Fibroblast of lung (primary cell): Measurements from ENCODE around the gene FRY.

Source experiments
- EZH2 ChIP-seq: IDR thresholded peaks from 2 replicates; pipeline ENCODE4 v1.5.1; 2012; ENCODE audit warnings: low read length, control low read depth, mild to moderate bottlenecking; ENCODE audit errors: missing control alignments
- TF ChIP-seq, protein P1 (sequence below), 2 donors: IDR thresholded peaks in 1 of 2; conservative IDR thresholded peaks in 1 of 2; 1 replicate in 1 of 2; 2 replicates in 1 of 2; pipeline ENCODE4 v1.5.1; 2011 to 2012; ENCODE audit warnings: low read length in 2 of 2, control low read depth in 1 of 2, inconsistent platforms in 1 of 2, low read depth in 1 of 2, mild to moderate bottlenecking in 1 of 2

DNA sequence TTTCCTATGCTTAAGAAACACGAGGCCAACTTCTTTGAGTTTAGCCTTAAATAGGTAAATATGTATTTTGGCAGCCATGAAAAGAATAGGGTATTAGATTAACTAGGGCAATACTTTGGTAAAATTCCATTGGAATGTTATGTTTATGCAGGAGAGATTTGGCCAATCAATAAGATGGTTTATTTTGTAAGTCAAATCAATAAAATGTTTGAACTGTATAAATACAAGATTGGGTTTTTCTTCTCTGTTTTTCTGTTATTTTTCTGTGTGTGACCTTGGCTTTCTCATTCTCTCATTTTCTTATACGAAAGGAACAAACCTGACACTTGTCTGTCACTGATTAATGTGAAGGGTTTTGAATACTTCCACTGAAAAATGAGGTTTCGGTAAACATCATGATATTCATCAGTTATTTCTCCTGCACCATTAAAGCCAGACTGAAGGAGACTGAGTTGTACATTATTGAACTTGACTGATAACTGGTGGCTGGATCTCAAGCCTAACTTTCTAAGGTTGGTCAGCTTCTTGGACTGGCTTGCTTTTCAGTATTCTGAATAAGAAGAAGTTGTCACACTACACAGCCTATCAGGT, 8.6 kb downstream of the FRY start:
- TF ChIP-seq, protein P1, sequence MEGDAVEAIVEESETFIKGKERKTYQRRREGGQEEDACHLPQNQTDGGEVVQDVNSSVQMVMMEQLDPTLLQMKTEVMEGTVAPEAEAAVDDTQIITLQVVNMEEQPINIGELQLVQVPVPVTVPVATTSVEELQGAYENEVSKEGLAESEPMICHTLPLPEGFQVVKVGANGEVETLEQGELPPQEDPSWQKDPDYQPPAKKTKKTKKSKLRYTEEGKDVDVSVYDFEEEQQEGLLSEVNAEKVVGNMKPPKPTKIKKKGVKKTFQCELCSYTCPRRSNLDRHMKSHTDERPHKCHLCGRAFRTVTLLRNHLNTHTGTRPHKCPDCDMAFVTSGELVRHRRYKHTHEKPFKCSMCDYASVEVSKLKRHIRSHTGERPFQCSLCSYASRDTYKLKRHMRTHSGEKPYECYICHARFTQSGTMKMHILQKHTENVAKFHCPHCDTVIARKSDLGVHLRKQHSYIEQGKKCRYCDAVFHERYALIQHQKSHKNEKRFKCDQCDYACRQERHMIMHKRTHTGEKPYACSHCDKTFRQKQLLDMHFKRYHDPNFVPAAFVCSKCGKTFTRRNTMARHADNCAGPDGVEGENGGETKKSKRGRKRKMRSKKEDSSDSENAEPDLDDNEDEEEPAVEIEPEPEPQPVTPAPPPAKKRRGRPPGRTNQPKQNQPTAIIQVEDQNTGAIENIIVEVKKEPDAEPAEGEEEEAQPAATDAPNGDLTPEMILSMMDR (conservative IDR thresholded peaks at IDR 0.05 in 1 of 2, IDR thresholded peaks at IDR 0.05 in 1 of 2; ENCODE audit: low read depth in 1 of 2, low read length in 2 of 2) = no peak
- TF ChIP-seq EZH2 = no peak
